Activated CD8-positive, alpha-beta memory T cell treated with anti-CD3 and anti-CD28 coated beads, Interleukin-2, amount 10 ng/mL, durations not matched to agents 7 days and 5 days (primary cell): Measurements from ENCODE around the gene PKNOX2. TPM values are rescaled to one million over a fixed set of nuclear protein-coding genes. Genes with fewer than 3 reads are reported as not detected.

Source experiments
- ATAC-seq: fragments of 150-1000 bp; cut with Tn5 transposase; one replicate; pipeline ENCODE4 v1.10.0; 2021; ENCODE audit warnings: moderate library complexity
- CTCF ChIA-PET: fragments of 350-600 bp; sonication (Branson Sonifier 250); formaldehyde crosslinking; loops from one replicate; lab custom pipeline; 2021; ENCODE audit warnings: antibody characterized with exemption; lab: Charles Lee
- DNase-seq: peaks from one replicate; pipeline ENCODE4 v3.0.0-alpha.2; 2020
- H3K27ac Mint-ChIP-seq: one replicate; pipeline ENCODE4 v1.8.0; 2021; ENCODE audit warnings: mild to moderate bottlenecking, mixed read lengths
- H3K27me3 Mint-ChIP-seq: one replicate; pipeline ENCODE4 v1.8.0; 2021; ENCODE audit warnings: mixed read lengths
- H3K36me3 Mint-ChIP-seq: one replicate; pipeline ENCODE4 v1.8.0; 2021; ENCODE audit warnings: mild to moderate bottlenecking, mixed read lengths
- H3K4me1 Mint-ChIP-seq: one replicate; pipeline ENCODE4 v1.8.0; 2021; ENCODE audit warnings: mixed read lengths
- H3K4me3 Mint-ChIP-seq: one replicate; pipeline ENCODE4 v1.8.0; 2021; ENCODE audit warnings: mild to moderate bottlenecking, moderate library complexity, mixed read lengths
- H3K9me3 Mint-ChIP-seq: one replicate; pipeline ENCODE4 v1.8.0; 2022; ENCODE audit warnings: low read depth, mixed read lengths
- total RNA-seq, 2 experiments: library from RNA; stranded (reverse); gene quantifications; one replicate each; pipeline ENCODE4 v1.2.3, GENCODE V29; 2021

The PKNOX2 gene
- total RNA-seq, 2 experiments from 2014 or later, result not detected

DNA sequence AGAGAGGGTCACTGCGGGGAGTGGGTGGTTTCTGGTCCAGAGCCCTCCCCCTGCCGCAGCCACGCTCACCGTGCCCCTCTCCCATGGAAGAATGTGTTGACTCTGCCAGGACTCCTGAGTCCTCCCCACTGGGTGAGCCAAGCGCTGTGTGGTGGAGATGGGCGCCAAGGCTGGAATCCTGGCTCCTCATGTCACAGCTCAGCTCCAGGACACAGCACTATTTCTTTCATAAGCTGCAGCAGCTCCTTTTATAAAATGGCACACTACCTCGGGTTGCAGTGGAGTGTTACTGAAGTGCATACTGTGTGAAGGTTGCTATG lies 247.6 kb downstream of the PKNOX2 start:
- CTCF ChIA-PET, result no interaction called here
- no peak for DNase-seq
- no peak overlapping the region for H3K4me3 Mint-ChIP-seq
- no peak for ATAC-seq
- H3K4me1 Mint-ChIP-seq, result no peaks in the 10 kb centered on the region
- H3K27me3 Mint-ChIP-seq, result peaks cover 9% of the 10 kb centered on the region
- no peaks in the 10 kb centered on the region for H3K36me3 Mint-ChIP-seq
- no peak overlapping the region for H3K27ac Mint-ChIP-seq
- H3K9me3 Mint-ChIP-seq, result no peaks in the 10 kb centered on the region

DNA sequence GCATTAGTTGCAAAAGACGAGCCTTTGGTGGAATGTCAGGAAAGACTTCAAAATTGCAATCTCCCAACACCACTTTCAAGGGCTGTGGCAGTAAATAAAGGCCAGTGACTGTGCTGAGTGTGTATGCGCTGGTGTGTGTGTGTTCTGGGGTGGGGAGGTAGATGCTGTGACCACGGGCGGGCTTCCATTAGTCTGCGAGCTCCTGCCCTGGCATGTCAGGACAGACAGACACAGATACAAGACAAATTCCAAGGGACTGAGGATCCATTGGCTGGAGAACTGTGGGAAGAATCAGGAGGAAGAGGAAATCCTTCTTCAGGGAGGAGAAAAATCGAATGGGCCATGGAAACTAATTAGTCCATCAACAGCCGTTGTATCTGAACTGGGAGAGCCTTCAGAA lies 248.0 kb downstream of the PKNOX2 start:
- no peak overlapping the region for H3K27ac Mint-ChIP-seq
- DNase-seq, result no peak

DNA sequence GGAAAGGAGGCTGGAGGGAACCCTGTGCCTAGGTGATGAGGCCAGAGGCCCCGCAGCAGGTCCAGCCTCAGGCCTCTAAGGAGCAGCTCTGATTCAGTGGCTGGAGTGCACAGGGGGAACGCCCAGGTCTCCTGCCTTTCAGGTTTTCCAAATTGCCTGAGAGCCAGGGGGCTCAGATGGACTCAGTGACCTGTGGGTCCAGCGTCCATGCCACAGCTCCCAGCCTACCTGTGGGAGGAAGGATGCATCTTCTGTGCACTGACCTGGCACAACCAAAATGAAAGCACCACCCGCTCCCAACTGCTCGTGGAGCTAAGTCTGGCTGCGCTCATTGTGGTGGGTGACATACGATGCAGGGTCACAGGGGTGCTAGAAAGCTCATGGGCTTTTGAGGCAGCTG lies 248.7 kb downstream of the PKNOX2 start:
- no peaks in the 10 kb centered on the region for H3K36me3 Mint-ChIP-seq
- no peaks in the 10 kb centered on the region for H3K4me1 Mint-ChIP-seq
- ATAC-seq (no peak), DNase-seq (no peak)
- H3K27ac Mint-ChIP-seq, result no peak overlapping the region
- peaks cover 2% of the 10 kb centered on the region for H3K27me3 Mint-ChIP-seq
- CTCF ChIA-PET, result no interaction called here
- H3K4me3 Mint-ChIP-seq, result no peak overlapping the region
- no peaks in the 10 kb centered on the region for H3K9me3 Mint-ChIP-seq

More for the DNA sequence above, 248.0 kb downstream of the PKNOX2 start:
- Mint-ChIP-seq H3K27me3 (peaks cover 6% of the 10 kb centered on the region), H3K4me3 (no peak overlapping the region), H3K9me3 (no peaks in the 10 kb centered on the region), H3K36me3 (no peaks in the 10 kb centered on the region), H3K4me1 (no peaks in the 10 kb centered on the region)
- CTCF ChIA-PET, result no interaction called here
- no peak for ATAC-seq

DNA sequence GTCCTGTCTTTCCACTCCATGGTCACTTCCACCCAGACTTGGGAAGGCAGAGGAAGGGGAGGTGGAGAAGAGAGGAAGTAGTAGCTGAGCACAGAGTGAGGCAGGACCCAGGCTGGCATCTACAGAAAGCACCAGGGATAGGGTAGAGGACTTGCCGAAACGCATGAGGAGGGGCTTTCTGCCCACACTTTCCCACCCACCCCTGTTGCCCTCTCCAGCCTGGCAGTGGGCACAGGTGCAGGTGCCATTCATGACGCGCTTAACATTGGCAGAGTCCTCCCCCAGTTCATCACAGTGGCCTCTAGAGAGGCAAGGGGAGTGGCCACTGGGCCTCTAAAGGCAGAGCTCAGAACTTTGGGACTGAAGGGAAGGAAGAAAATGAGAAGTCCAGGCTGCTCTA lies 249.6 kb downstream of the PKNOX2 start:
- Mint-ChIP-seq H3K27me3 (peaks cover 2% of the 10 kb centered on the region), H3K4me1 (no peaks in the 10 kb centered on the region), H3K9me3 (no peaks in the 10 kb centered on the region), H3K27ac (no peak overlapping the region), H3K4me3 (no peak overlapping the region), H3K36me3 (no peaks in the 10 kb centered on the region)
- CTCF ChIA-PET, result interaction anchor here (1.2 kb wide), 1 partner anchor 9 kb away, joined by 3 read pairs; no protein-coding TSS in a partner anchor
- no peak for ATAC-seq
- no peak for DNase-seq

DNA sequence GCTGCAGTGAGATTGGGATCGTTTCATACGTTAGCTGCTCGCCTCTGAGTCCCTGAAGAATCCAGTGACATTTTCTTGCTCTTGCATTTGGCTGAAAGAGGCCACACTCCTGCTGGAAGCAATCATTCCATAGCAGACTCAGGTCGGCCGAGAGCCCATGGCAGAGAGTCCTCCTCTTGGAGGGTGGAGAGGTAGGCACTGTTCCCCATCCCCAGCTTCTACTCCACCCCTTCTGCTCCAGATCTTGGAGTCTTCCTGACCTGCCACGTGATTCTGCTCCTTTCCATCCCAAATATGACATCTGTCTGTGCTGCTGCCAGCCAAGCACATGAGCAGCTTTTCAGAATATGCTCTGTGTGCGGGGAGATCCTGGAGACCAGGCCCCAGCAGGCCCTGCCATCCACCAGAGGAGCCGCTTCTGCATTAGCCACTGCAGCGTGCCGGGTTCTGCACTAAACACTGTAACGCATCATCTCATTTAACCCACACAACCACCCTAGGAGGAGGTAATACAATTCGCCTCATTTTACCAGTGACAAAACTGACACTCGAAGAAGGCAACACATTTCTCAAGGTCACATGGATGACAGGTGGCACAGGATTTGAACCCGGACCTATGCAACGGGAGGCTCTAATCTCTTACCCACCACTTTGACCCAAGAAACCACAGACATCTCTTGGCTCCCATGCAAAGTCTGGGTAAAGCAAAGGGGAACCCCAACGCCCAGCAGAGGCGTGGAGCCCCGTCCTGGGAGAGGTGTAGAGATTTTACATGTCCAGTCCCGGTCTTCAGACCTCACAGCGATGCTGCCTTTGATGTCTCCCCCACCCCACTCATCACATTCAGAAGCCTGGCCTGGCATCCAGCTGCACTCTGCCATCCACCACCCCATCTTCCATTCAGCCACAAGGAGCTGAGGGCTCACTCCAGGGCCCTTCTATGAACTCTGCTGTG lies 252.7 kb downstream of the PKNOX2 start:
- DNase-seq (no peak), ATAC-seq (no peak)
- Mint-ChIP-seq H3K27me3 (peaks cover 9% of the 10 kb centered on the region), H3K4me1 (no peaks in the 10 kb centered on the region), H3K9me3 (no peaks in the 10 kb centered on the region), H3K4me3 (no peak overlapping the region), H3K27ac (no peak overlapping the region), H3K36me3 (no peaks in the 10 kb centered on the region)
- CTCF ChIA-PET, result no interaction called here

DNA sequence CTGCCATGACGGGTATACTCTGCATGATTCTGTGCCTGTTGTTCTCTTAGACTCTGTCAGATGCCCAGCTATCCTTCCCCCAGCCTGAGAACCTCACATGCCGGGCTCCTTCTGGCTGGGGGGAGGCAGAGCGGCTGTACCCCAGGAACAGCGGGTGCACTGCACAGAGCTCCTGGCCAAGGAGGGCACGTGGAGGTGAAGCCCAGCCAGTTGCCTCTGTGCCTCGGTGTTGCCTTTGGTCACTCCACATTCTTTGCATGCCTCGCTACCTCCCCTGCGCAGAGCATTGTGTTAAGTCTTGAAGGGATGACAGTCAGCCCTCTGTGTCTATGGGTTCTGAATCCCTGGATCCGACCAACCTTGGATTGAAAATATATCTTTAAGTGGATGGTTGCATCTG lies 253.8 kb downstream of the PKNOX2 start:
- Mint-ChIP-seq H3K36me3 (no peaks in the 10 kb centered on the region), H3K27me3 (peaks cover 13% of the 10 kb centered on the region), H3K27ac (no peak overlapping the region), H3K4me3 (no peak overlapping the region), H3K9me3 (no peaks in the 10 kb centered on the region), H3K4me1 (no peaks in the 10 kb centered on the region)
- no peak for ATAC-seq
- DNase-seq, result no peak
- CTCF ChIA-PET, result interaction anchor here (2.2 kb wide), 1 partner anchor 11 kb away, joined by 4 read pairs; no protein-coding TSS in a partner anchor

DNA sequence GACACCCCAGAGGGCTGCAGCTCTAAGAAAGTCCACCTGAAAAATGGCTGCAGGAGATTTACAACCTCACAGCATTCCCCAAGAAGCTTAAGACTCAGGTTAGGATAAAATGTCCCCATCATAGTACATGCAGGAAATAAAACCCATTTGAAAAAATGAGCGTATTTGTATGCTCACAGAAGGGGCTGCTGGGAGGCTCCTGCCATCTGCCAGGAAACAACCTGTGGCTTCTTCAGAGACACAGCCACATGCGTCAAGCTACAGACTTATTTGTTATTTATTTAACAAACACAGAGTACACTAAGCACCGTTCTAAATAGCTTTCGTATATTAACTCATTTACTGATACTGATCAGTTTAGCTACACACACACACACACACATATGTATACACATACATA lies 258.1 kb downstream of the PKNOX2 start:
- Mint-ChIP-seq H3K36me3 (no peaks in the 10 kb centered on the region), H3K27me3 (peaks cover 20% of the 10 kb centered on the region), H3K9me3 (no peaks in the 10 kb centered on the region), H3K4me1 (no peaks in the 10 kb centered on the region), H3K4me3 (no peak overlapping the region), H3K27ac (no peak overlapping the region)
- no peak for ATAC-seq
- DNase-seq, result no peak
- CTCF ChIA-PET, result interaction anchor here (0.9 to 1.7 kb wide), 2 partner anchors 9 to 141 kb away, joined by 3 to 4 read pairs; no protein-coding TSS in a partner anchor

DNA sequence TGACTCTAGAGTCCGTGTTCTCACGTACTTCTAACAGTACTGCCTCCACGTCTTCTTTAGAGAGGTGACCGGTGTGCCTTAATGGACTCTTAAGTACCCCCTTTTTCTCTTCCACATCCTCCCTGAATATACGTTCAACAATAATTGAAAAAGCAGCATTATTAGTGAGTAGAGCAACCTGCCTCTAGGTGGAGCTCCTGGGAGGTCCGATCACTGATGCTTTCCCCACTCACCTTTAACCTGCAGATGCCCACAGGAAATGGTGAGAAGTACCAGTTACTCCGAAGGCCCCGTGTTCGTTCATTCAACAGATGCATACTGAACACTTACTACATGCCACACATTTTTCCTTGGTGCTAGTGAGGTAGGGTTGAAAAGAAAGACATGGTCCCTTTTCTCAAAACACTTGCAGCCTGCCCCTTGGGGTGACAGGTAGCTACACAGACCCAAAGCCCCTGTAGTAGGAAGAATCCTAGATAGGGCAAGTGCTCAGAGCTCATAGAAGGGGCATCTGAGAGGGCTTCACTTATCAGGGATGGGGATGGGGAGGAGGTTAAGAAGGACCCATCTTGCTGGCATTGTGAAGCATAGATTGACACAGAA lies 258.8 kb downstream of the PKNOX2 start:
- Mint-ChIP-seq H3K9me3 (no peaks in the 10 kb centered on the region), H3K4me3 (no peak overlapping the region), H3K27ac (no peak overlapping the region), H3K36me3 (no peaks in the 10 kb centered on the region), H3K27me3 (peaks cover 23% of the 10 kb centered on the region), H3K4me1 (no peaks in the 10 kb centered on the region)
- ATAC-seq, result no peak
- CTCF ChIA-PET, result interaction anchor here (0.6 to 1.7 kb wide), 4 partner anchors 8 to 30 kb away, joined by 3 to 5 read pairs (median 4); no protein-coding TSS in a partner anchor
- DNase-seq, result no peak

DNA sequence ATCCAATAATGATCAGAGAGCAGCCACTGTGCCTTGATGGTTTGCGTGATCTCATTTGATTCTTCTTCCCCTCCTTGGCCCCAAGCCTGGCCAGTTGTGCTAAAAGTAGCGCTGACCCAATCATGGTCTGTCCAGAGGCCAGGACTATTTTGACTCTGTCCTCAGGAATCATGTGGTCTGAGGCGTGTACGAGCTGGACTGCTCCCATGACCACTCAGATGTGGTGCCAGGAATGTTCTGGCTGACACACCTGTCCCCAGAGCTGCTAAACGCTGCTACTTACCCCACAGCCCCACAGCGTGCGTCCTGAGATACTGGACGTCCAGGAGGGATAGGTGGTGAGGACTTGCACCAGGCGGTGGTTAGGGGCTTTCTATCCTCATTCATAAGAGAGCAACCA lies 261.1 kb downstream of the PKNOX2 start:
- H3K9me3 Mint-ChIP-seq, result no peaks in the 10 kb centered on the region
- H3K4me1 Mint-ChIP-seq, result no peaks in the 10 kb centered on the region
- no peak overlapping the region for H3K27ac Mint-ChIP-seq
- DNase-seq (no peak), ATAC-seq (no peak)
- CTCF ChIA-PET, result no interaction called here
- no peak overlapping the region for H3K4me3 Mint-ChIP-seq
- no peaks in the 10 kb centered on the region for H3K36me3 Mint-ChIP-seq
- H3K27me3 Mint-ChIP-seq, result peaks cover 21% of the 10 kb centered on the region

DNA sequence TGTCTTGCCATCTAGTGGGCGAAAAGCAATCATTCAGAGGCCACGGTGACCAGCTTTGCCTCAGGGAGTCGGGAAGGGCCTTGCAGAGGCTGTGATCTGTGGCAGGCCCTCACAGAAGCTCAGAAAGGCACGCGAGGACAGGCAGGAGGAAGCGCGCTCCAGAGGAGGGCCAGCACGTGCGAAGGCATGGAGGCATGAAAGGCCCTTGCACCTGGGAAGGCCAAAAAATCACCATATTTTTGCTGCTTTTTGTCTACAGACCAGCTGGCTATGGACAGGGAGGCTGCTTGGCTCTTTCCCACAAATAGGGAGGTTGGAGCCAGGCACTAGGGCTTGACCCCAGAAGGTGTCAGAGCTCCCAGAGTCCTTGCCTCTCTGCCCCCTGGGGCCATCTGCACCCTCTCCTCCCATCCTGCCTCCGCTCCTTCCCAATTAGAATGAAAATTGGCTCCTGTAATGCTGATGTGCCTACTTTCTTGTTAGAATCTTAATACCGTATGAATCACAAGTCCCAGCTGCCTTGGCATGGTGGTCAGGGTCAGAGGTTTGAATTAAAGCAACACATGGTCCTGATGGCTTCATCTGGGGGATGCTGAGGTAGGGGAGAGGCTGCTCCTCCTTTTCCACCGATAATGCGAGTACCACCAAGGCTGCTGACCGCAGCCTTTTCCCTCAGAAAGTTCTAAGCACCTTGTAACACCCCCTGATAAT lies 262.4 kb downstream of the PKNOX2 start:
- no peaks in the 10 kb centered on the region for H3K9me3 Mint-ChIP-seq
- no peaks in the 10 kb centered on the region for H3K4me1 Mint-ChIP-seq
- no peak for ATAC-seq

DNA sequence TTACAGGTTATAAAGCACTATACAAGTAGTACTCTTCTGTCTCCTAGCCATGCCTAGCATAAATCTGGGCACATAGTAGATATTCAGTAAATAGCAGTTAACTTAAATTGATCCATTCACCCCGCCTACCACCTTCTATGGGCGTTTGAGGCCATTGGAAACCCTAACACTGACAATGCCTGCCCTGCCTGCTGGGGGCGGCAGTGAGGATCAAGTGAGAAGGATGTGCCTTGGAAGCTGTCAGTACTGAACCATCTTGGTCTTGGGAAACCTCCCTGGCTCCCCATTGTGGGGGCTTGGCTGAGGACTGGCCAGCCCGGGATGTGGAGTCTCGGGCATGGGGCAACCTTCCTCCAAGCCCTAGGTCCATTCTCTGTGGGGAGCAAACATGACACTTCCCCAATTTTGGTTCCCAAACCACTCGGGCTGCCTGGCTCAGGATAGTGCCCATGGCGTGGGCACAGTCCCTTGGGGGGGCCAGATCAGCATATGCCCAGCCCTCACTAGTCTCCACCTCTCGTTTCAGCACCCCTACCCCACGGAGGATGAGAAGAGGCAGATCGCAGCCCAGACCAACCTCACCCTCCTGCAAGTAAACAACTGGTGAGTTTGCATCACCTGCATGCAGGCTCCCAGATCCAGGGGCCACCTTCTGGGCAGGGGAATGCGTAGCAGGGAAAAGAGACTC lies 264.1 kb downstream of the PKNOX2 start:
- H3K4me3 Mint-ChIP-seq, result no peak overlapping the region
- no peaks in the 10 kb centered on the region for H3K9me3 Mint-ChIP-seq
- peaks cover 8% of the 10 kb centered on the region for H3K27me3 Mint-ChIP-seq
- H3K36me3 Mint-ChIP-seq, result no peaks in the 10 kb centered on the region
- ATAC-seq, result no peak
- no peak overlapping the region for H3K27ac Mint-ChIP-seq
- H3K4me1 Mint-ChIP-seq, result no peaks in the 10 kb centered on the region
- DNase-seq, result no peak
- CTCF ChIA-PET, result interaction anchor here (0.7 to 2.3 kb wide), 13 partner anchors 9 to 82 kb away, joined by 3 to 13 read pairs (median 4); no protein-coding TSS in a partner anchor

More for the DNA sequence above, 262.4 kb downstream of the PKNOX2 start:
- CTCF ChIA-PET, result no interaction called here
- H3K4me3 Mint-ChIP-seq, result no peak overlapping the region
- DNase-seq, result no peak
- no peak overlapping the region for H3K27ac Mint-ChIP-seq
- no peaks in the 10 kb centered on the region for H3K36me3 Mint-ChIP-seq
- peaks cover 14% of the 10 kb centered on the region for H3K27me3 Mint-ChIP-seq

DNA sequence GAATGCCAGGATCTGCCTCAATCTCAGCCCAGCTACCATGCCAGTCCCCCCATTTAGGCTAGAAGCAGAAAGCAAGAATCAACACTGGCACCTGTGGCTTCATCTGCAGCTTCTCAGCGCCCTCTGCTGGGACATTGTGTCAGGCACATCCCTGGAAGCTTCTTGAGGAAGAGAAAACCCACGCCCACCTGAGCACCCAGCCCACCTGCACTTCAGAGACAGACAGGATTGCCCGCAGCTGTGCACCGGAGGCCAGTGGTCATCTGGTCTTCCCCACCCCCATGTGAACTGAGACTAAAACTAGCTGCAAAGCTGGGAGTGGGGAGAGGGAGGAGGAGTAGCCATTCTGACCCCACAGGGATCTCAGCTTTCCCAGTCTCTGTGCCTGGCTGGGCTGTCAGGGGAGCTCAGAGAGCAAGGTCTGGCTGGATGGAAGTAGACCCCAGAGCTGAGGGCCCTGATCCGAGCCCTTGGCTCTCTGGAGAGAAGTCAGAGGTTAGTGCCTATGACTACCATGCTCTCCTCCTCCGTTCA lies 264.7 kb downstream of the PKNOX2 start:
- peak; percentile 48 for ATAC-seq
- no peaks in the 10 kb centered on the region for H3K36me3 Mint-ChIP-seq
- H3K4me1 Mint-ChIP-seq, result no peaks in the 10 kb centered on the region
- no peak overlapping the region for H3K27ac Mint-ChIP-seq
- peaks cover 8% of the 10 kb centered on the region for H3K27me3 Mint-ChIP-seq
- H3K4me3 Mint-ChIP-seq, result no peak overlapping the region
- DNase-seq, result peak; percentile 68
- H3K9me3 Mint-ChIP-seq, result no peaks in the 10 kb centered on the region
- CTCF ChIA-PET, result interaction anchor here (0.7 to 2.3 kb wide), 12 partner anchors 8 to 83 kb away, joined by 3 to 13 read pairs (median 4); no protein-coding TSS in a partner anchor
